Right cardiac atrium (tissue), 5 donors: ENCODE measurements around the gene AGO4. TPM values are rescaled to one million over a fixed set of nuclear protein-coding genes. Genes with fewer than 3 reads are reported as not detected.
"Not testable (repeated sequence)": the region's sequence is repeated elsewhere in the genome, so short reads cannot be mapped to it uniquely, and the experiment has no call there.

Source experiments
- ATAC-seq, 2 donors: fragments of 200-7000 bp; cut with Tn5 transposase; one replicate each; pipeline versions ENCODE4 v1.8.0 to v1.9.1; 2020; ENCODE audit warnings: moderate library complexity in 2 of 2, mild to moderate bottlenecking in 1 of 2
- DNase-seq, 3 donors: peaks; one replicate each; pipeline ENCODE4 v3.0.0-alpha.2; 2020
- H3K27ac ChIP-seq: one replicate; pipeline ENCODE4 v1.5.1; 2013; ENCODE audit warnings: mild to moderate bottlenecking, low read length, control low read depth, moderate library complexity
- H3K27me3 ChIP-seq: one replicate; pipeline ENCODE4 v1.6.1; 2013; ENCODE audit not compliant: control insufficient read depth, insufficient read depth
- H3K4me1 ChIP-seq: one replicate; pipeline ENCODE4 v1.6.1; 2013; ENCODE audit warnings: low read length; ENCODE audit not compliant: control insufficient read depth, insufficient read depth
- H3K4me3 ChIP-seq: one replicate; pipeline ENCODE4 v1.5.1; 2013; ENCODE audit warnings: low read length, control low read depth
- H3K9me3 ChIP-seq: one replicate; pipeline ENCODE4 v1.6.1; 2013; ENCODE audit warnings: low read length; ENCODE audit not compliant: control insufficient read depth
- WGBS: extraction: QIAGEN DNeasy Blood & Tissue Kit; methylation state at CpG from one replicate; pipeline ENCODE4 v1.1.7; 2013; 5-methylcytosine and 5-hydroxymethylcytosine counted together
- intact Hi-C, 4 donors: fragments of 100-400 bp; cut with DNase I; formaldehyde crosslinking; loops; one replicate each; pipeline versions ENCODE4 v1.11.0 to v1.14.0; 2022 to 2023
- polyA plus RNA-seq: library from polyadenylated mRNA; stranded (reverse); fragments of 200-250 nt; gene quantifications from one replicate; pipeline ENCODE4 v1.2.3, GENCODE V29; 2013
- total RNA-seq, 4 donors: library from RNA; stranded (reverse); fragmentation: NEBNext Ultra II Directional; extraction: Animal tissue kit (Norgen Biotek cat#: 25700); gene quantifications; one replicate each; pipeline ENCODE4 v1.2.1, GENCODE V29; 2021
- donor health status: healthy with polysubstance abuse.
- donor health status: DM: no; HTN: yes; CAD: no.
- donor health status: DM: no; HTN: no; CAD: no.
- donor health status: DM: no; HTN: yes; CAD: no; lungs with severe emphysema.
- donor health status: DM: yes; HTN: yes; CAD: no.

AGO4 gene
- total and polyA plus RNA-seq, 5 donors: 8.5 to 22.9 (median 19.4) TPM

DNA sequence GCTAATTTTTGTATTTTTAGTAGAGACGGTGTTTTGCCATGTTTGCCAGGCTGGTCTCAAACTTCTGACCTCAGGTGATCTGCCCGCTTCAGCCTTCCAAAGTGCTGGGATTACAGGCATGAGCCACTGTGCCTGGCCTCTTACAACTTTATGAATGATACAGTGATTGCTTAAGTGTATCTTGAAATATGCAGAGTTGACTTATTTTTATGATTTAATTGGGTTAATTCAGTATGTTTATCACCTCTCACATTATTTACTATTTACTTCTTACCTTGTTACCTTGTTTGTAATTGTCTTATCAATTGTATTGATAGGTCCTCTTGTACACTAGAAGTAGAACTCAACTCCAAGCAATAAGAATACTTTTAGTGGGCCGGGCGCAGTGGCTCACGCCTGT is 4.9 kb downstream of the AGO4 start:
- H3K27ac ChIP-seq, DNase-seq, intact Hi-C loops, H3K27me3 ChIP-seq, H3K9me3 ChIP-seq, H3K4me3 ChIP-seq, H3K4me1 ChIP-seq, ATAC-seq: not testable (repeated sequence)
- 94% methylated on average over 5 of the region's 5 CpGs for WGBS

DNA sequence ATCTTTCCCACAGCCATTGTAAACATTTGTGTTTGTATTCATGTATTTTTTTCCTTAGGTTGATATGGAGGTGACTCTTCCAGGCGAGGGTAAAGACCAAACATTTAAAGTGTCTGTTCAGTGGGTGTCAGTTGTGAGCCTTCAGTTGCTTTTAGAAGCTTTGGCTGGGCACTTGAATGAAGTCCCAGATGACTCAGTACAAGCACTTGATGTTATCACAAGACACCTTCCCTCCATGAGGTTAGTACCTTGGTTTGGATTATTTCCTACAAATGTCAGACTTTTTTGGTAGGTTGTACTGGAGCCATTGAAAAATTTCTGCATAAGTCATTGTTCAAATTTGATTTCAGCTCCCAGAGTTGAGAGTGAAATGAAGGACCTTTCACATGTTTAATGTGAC is 17.4 kb downstream of the AGO4 start:
- H3K4me3 ChIP-seq: no peak overlapping the region
- ATAC-seq: peak in 1 of 2 donors; percentile 40
- WGBS: 73% methylated on average over 1 of the region's 1 CpG

DNA sequence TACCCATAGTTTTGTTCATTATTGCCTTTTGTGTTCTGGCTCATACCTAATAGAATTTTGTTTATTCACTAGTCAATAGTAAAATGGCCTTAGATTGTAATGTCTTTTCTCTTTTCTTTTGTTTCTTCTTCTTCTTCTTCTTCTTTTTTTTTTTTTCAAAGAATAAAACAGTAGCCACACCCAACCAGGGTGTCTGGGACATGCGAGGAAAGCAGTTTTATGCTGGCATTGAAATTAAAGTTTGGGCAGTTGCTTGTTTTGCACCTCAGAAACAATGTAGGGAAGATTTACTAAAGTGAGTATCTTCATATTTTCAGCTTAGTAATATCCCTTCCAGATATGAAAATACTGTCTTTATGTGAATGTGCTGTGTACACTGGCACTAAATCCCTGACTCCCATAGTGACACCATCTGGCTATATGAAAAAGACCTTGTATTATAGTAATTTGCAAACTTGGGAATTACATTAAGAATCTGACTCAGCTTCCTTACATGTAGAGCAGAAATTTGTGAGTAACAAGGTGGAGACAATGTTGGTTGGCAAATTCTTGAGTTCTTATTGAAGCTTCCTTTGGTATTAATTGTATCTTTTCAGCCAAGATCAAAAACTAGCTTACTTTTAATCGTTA is 24.6 kb downstream of the AGO4 start:
- Histone ChIP-seq H3K4me1 (no peaks in the 10 kb centered on the region), H3K27me3 (no peaks in the 10 kb centered on the region), H3K9me3 (no peaks in the 10 kb centered on the region), H3K27ac (no peak overlapping the region), H3K4me3 (no peak overlapping the region)
- DNase-seq (no peak), ATAC-seq (no peak)
- 90% methylated on average over 2 of the region's 2 CpGs for WGBS
- intact Hi-C loops: no loop called here

More for the DNA sequence above, 17.4 kb downstream of the AGO4 start:
- Histone ChIP-seq H3K27me3 (no peaks in the 10 kb centered on the region), H3K9me3 (no peaks in the 10 kb centered on the region), H3K27ac (no peak overlapping the region), H3K4me1 (no peaks in the 10 kb centered on the region)
- intact Hi-C loops: no loop called here
- DNase-seq: no peak

DNA sequence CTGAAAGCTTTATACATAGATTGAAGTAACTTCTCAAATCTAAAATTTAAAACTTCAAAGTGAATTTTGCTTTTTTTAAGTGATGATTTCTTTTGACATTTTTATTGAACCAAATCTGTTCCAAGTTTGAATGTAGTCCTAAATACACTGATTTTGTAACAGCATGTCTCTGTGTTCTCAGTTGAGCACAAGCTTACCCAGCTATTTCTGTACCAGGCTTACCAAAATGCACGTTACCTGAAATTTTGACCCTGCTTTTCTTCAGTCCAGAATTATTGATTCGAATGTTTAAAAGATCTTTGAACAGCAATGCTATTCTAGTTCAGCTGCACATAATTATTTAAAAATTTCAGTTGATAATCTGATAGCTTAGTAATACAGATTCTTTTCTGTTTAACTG is 25.6 kb downstream of the AGO4 start:
- no peaks in the 10 kb centered on the region for H3K9me3 ChIP-seq
- 94% methylated on average over 2 of the region's 2 CpGs for WGBS
- ATAC-seq: no peak
- no peaks in the 10 kb centered on the region for H3K4me1 ChIP-seq
- DNase-seq: no peak
- no peak overlapping the region for H3K4me3 ChIP-seq
- H3K27ac ChIP-seq: no peak overlapping the region
- no peaks in the 10 kb centered on the region for H3K27me3 ChIP-seq
- intact Hi-C loops: no loop called here

GRCh38 chr1:35834218-35834617 is 26.4 kb downstream of the AGO4 start:
- intact Hi-C loops: no loop called here
- Histone ChIP-seq H3K4me1 (no peaks in the 10 kb centered on the region), H3K27ac (no peak overlapping the region), H3K4me3 (no peak overlapping the region), H3K27me3 (no peaks in the 10 kb centered on the region), H3K9me3 (no peaks in the 10 kb centered on the region)
- DNase-seq: no peak
- no peak for ATAC-seq
- WGBS: 80% methylated on average over 2 of the region's 2 CpGs

GRCh38 chr1:35835398-35835797 is 27.6 kb downstream of the AGO4 start:
- H3K27me3 ChIP-seq: no peaks in the 10 kb centered on the region
- intact Hi-C loops: no loop called here
- 68% methylated on average over 2 of the region's 2 CpGs for WGBS
- no peak for ATAC-seq
- DNase-seq: no peak
- no peak overlapping the region for H3K27ac ChIP-seq
- no peaks in the 10 kb centered on the region for H3K9me3 ChIP-seq
- no peak overlapping the region for H3K4me3 ChIP-seq
- no peaks in the 10 kb centered on the region for H3K4me1 ChIP-seq

DNA sequence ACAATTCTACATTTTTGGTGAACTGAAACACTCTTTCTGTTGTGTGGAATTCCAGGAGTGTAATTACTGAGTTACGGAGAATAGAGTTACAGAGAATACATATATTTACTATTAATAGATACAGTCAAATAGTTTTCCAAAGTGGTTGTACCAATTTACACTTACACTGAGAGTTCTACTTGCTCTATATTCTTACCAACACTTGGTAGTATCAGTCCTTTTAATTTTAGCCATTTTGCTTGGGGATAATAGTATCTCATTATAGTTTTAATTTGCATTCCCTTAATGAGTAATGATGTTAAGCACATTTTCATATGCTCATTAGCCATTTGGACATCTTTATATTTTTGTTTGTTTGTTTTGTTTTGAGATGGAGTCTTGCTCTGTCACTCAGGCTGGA is 28.9 kb downstream of the AGO4 start:
- Histone ChIP-seq H3K27ac (no peak overlapping the region), H3K4me1 (no peaks in the 10 kb centered on the region), H3K9me3 (no peaks in the 10 kb centered on the region), H3K27me3 (no peaks in the 10 kb centered on the region), H3K4me3 (no peak overlapping the region)
- DNase-seq (no peak), ATAC-seq (no peak)
- WGBS: 99% methylated on average over 1 of the region's 1 CpG
- intact Hi-C loops: no loop called here

DNA sequence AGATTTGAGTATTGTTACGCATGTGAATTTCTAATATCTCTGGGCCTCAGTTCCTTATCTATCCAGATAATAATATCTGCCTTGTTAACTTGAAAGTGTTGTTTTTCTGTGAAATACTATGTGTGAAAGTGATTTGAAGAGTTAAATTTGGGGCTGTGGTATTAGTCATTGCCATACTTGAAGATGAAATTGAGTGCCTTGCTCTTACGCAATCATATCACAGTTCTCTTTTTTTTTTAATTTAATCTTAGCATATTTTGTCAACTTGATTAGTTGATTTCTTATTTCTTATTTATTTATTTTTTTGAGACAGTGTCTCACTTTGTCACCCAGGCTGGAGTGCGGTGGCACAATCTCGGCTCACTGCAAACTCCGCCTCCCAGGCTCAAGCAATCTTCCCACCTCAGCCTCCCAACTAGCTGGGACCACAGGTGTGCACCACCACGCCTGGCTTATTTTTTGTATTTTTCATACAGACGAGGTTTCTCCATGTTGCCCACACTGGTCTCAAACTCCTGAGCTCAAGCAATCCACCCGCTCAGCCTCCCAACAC is 31.0 kb downstream of the AGO4 start:
- no peak overlapping the region for H3K27ac ChIP-seq
- WGBS: 94% methylated on average over 8 of the region's 8 CpGs
- H3K9me3 ChIP-seq: no peaks in the 10 kb centered on the region
- H3K4me3 ChIP-seq: no peak overlapping the region
- intact Hi-C loops: no loop called here
- ATAC-seq (no peak), DNase-seq (no peak)
- H3K27me3 ChIP-seq: no peaks in the 10 kb centered on the region
- H3K4me1 ChIP-seq: no peaks in the 10 kb centered on the region

GRCh38 chr1:35844826-35845225 is 37.0 kb downstream of the AGO4 start:
- H3K4me1 ChIP-seq: no peaks in the 10 kb centered on the region
- H3K27me3 ChIP-seq: no peaks in the 10 kb centered on the region
- H3K4me3 ChIP-seq: no peak overlapping the region
- DNase-seq: no peak
- 38% methylated on average over 1 of the region's 1 CpG for WGBS
- no peak overlapping the region for H3K27ac ChIP-seq
- no peaks in the 10 kb centered on the region for H3K9me3 ChIP-seq
- intact Hi-C loops: no loop called here
- no peak for ATAC-seq

GRCh38 chr1:35845766-35846165 is 38.0 kb downstream of the AGO4 start:
- ATAC-seq (peak; percentile 54 to 76), DNase-seq (no peak)
- Histone ChIP-seq H3K4me3 (no peak overlapping the region), H3K9me3 (no peaks in the 10 kb centered on the region), H3K27me3 (no peaks in the 10 kb centered on the region), H3K4me1 (peaks cover 1% of the 10 kb centered on the region), H3K27ac (peak overlapping the region; percentile 43)
- intact Hi-C loops: no loop called here
- 17% methylated on average over 1 of the region's 1 CpG for WGBS

DNA sequence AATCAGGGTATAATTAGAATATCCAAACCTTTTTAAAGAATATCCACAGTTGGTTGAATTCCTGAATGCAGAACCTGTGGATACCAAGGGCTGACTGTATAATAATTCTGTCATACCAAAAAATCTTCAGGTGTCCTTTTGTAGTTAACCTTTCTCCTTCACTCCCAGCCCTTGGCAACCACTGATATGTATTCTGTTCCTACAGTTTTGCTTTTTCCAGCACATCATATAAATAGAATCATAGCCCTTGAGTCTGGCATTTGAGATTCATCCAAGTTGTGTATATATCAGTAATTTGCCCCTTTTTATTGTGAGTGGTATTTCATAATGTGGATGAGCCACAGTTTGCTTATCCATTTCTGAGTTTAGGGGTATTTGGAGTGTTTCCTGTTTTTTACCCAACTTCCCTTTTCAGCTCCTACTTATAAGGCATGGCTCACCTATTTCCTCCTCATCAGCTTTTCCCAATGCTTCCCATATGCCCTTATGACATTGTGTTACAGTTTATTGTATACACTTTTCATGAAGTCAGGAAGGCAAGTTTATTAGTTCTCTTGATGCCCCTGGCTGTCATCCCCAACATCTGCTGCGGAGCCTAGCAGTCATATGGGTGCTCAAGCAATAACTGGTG is 40.2 kb downstream of the AGO4 start:
- H3K27ac ChIP-seq: no peak overlapping the region
- no peaks in the 10 kb centered on the region for H3K27me3 ChIP-seq
- ATAC-seq: no peak
- intact Hi-C loops: no loop called here
- peaks cover 4% of the 10 kb centered on the region for H3K4me1 ChIP-seq
- H3K9me3 ChIP-seq: no peaks in the 10 kb centered on the region
- 84% methylated on average over 1 of the region's 1 CpG for WGBS
- H3K4me3 ChIP-seq: no peak overlapping the region
- no peak for DNase-seq
